HG03342 (cell line): Measurements from ENCODE around the gene ADAM8.
"Not testable (repeated sequence)": the region's sequence is repeated elsewhere in the genome, so short reads cannot be mapped to it uniquely, and the experiment has no call there.

ENCODE experiments used
- ATAC-seq: cut with Tn5 transposase; IDR thresholded peaks from one replicate; pipeline ENCODE4 v1.9.1; 2021; ENCODE audit warnings: mild to moderate bottlenecking, moderate library complexity; ENCODE audit not compliant: unreplicated experiment

Gene ADAM8

GRCh38 chr10:133269367-133269766 is 7.3 kb downstream of the ADAM8 start:
- ATAC-seq = no peak

GRCh38 chr10:133268532-133268931 is 8.1 kb downstream of the ADAM8 start:
- no peak for ATAC-seq

- no peak for ATAC-seq
These were observed 8.8 kb downstream of the ADAM8 start for GRCh38 chr10:133267829-133268228.

- no peak for ATAC-seq
These were observed 9.4 kb downstream of the ADAM8 start for GRCh38 chr10:133267293-133267692.

- ATAC-seq = no peak
These were observed 10.4 kb downstream of the ADAM8 start for GRCh38 chr10:133266056-133266795.

GRCh38 chr10:133265052-133265451 is 11.6 kb downstream of the ADAM8 start:
- ATAC-seq = not testable (repeated sequence)

GRCh38 chr10:133264461-133264860 is 12.2 kb downstream of the ADAM8 start:
- ATAC-seq = no peak

GRCh38 chr10:133263674-133264073 is 13.0 kb downstream of the ADAM8 start:
- no peak for ATAC-seq

- no peak for ATAC-seq
These were observed 14.0 kb downstream of the ADAM8 start for GRCh38 chr10:133262696-133263095.

- ATAC-seq = peak; percentile 57
These were observed 14.8 kb downstream of the ADAM8 start for GRCh38 chr10:133261726-133262325.

- peak; percentile 48 for ATAC-seq
These were observed 15.6 kb downstream of the ADAM8 start for GRCh38 chr10:133260895-133261725.

- ATAC-seq = no peak
These were observed 17.1 kb downstream of the ADAM8 start for GRCh38 chr10:133259602-133259989.

GRCh38 chr10:133258818-133259601 is 17.7 kb downstream of the ADAM8 start:
- no peak for ATAC-seq

- no peak for ATAC-seq
These were observed 18.4 kb downstream of the ADAM8 start for GRCh38 chr10:133258066-133258817.

GRCh38 chr10:133257489-133258065 is 19.1 kb downstream of the ADAM8 start:
- ATAC-seq = no peak

- no peak for ATAC-seq
These were observed 21.3 kb downstream of the ADAM8 start for GRCh38 chr10:133255323-133255722.

GRCh38 chr10:133254421-133255120 is 22.1 kb downstream of the ADAM8 start:
- no peak for ATAC-seq

GRCh38 chr10:133253361-133253955 is 23.2 kb downstream of the ADAM8 start:
- no peak for ATAC-seq

GRCh38 chr10:133252223-133252552 is 24.5 kb downstream of the ADAM8 start:
- ATAC-seq = no peak
